A549 (cell line): ENCODE data around the gene CDK19. TPM values are rescaled to one million over a fixed set of nuclear protein-coding genes. Genes with fewer than 3 reads are reported as not detected.
"Not testable (repeated sequence)": the region's sequence is repeated elsewhere in the genome, so short reads cannot be mapped to it uniquely, and the experiment has no call there.

Experiments
- ATAC-seq, 2 experiments: fragments of 200-7000 bp in 1 of 2; fragments of >200 bp in 1 of 2; cut with Nextera tagmentation in 1 of 2; cut with Tn5 transposase in 1 of 2; 3 replicates each; pipeline versions ENCODE4 v1.8.0 to v1.9.1; 2018 to 2020; ENCODE audit warnings: mild to moderate bottlenecking in 1 of 2, moderate library complexity in 1 of 2
- CTCF ChIA-PET: fragments of 300-600 bp; sonication (Branson Sonifier 250); formaldehyde crosslinking; extraction: SDS; loops from one replicate; lab custom pipeline; 2021; ENCODE audit warnings: antibody characterized with exemption, inconsistent platforms; lab: Yijun Ruan, JAX
- POLR2A ChIA-PET: fragments of 350-600 bp; formaldehyde crosslinking; extraction: SDS; loops from one replicate; lab custom pipeline; 2021; ENCODE audit warnings: antibody characterized with exemption, inconsistent platforms; lab: Yijun Ruan, JAX
- DNase-seq, 2 experiments: peaks; one replicate each; pipeline versions ENCODE4 v3.0.0 to v3.0.0-alpha.2; 2011 to 2016; ENCODE audit warnings: low read depth in 1 of 2, low spot score in 1 of 2
- FAIRE-seq: peaks from 2 replicates; lab custom pipeline; 2011; peaks lifted over from hg19 to GRCh38; lab: Jason Lieb, UNC
- H3K27ac ChIP-seq, 2 experiments: fragments of >200 bp; sonication (Bioruptor Twin); formaldehyde crosslinking; 3 replicates each; pipeline ENCODE4 v1.5.1; 2016 to 2017
- H3K4me1 ChIP-seq: fragments of >200 bp; sonication (Bioruptor Twin); formaldehyde crosslinking; 3 replicates; pipeline ENCODE4 v1.6.1; 2016
- H3K4me2 ChIP-seq: fragments of >200 bp; sonication (Bioruptor Twin); formaldehyde crosslinking; 3 replicates; pipeline ENCODE4 v1.6.1; 2016
- H3K4me3 ChIP-seq: fragments of >200 bp; sonication (Bioruptor Twin); formaldehyde crosslinking; 3 replicates; pipeline ENCODE4 v1.5.1; 2016
- H3K9me3 ChIP-seq: fragments of >200 bp; sonication (Bioruptor Twin); formaldehyde crosslinking; 3 replicates; pipeline ENCODE4 v1.6.1; 2016
- CBX2 ChIP-seq: fragments of 200-600 bp; sonication (generic); IDR thresholded peaks from 2 replicates; pipeline ENCODE4 v1.6.1; 2016; ENCODE audit warnings: low read depth, mild to moderate bottlenecking, borderline replicate concordance
- CBX8 ChIP-seq: fragments of 200-600 bp; sonication (generic); IDR thresholded peaks from 2 replicates; pipeline ENCODE4 v1.6.1; 2016
- CHD4 ChIP-seq: fragments of 200-600 bp; sonication (generic); IDR thresholded peaks from 2 replicates; pipeline ENCODE4 v1.6.1; 2016; ENCODE audit warnings: antibody characterized with exemption, mild to moderate bottlenecking, borderline replicate concordance
- ELK1 ChIP-seq: fragments of 150-350 bp; IDR thresholded peaks from 2 replicates; pipeline ENCODE4 v1.6.1; 2014; ENCODE audit warnings: low read depth, mild to moderate bottlenecking, low read length
- ESRRA ChIP-seq: fragments of 150-350 bp; IDR thresholded peaks from 2 replicates; pipeline ENCODE4 v1.6.1; 2014; ENCODE audit warnings: mild to moderate bottlenecking, low read length, borderline replicate concordance
- FOSB ChIP-seq: fragments of 250-450 bp; sonication (Bioruptor Pico); IDR thresholded peaks from 2 replicates; pipeline ENCODE4 v1.5.0; 2020; ENCODE audit warnings: mild to moderate bottlenecking, moderate library complexity
- FOXS1 ChIP-seq: fragments of 250-450 bp; sonication (Bioruptor Pico); IDR thresholded peaks from 2 replicates; pipeline ENCODE4 v1.5.0; 2020; ENCODE audit warnings: mild to moderate bottlenecking, moderate library complexity
- HDAC2 ChIP-seq: fragments of 200-600 bp; sonication (generic); IDR thresholded peaks from 2 replicates; pipeline ENCODE4 v1.6.1; 2016
- HOXB13 ChIP-seq: fragments of 250-450 bp; sonication (Bioruptor Pico); IDR thresholded peaks from 2 replicates; pipeline ENCODE4 v1.5.0; 2020; ENCODE audit warnings: low read depth, mild to moderate bottlenecking, moderate library complexity
- HOXB5 ChIP-seq: fragments of 250-450 bp; sonication (Bioruptor Pico); IDR thresholded peaks from 2 replicates; pipeline ENCODE4 v1.5.0; 2020; ENCODE audit warnings: mild to moderate bottlenecking, moderate library complexity
- JUN ChIP-seq, 2 experiments: fragments of >200 bp; sonication (Bioruptor Twin); formaldehyde crosslinking; IDR thresholded peaks; 2 replicates in 1 of 2; 3 replicates in 1 of 2; pipeline ENCODE4 v1.6.1; 2016 to 2017
- KDM1A ChIP-seq: fragments of 200-600 bp; sonication (generic); IDR thresholded peaks from 2 replicates; pipeline ENCODE4 v1.6.1; 2016; ENCODE audit warnings: low read depth, mild to moderate bottlenecking
- KDM5A ChIP-seq: fragments of 200-600 bp; sonication (generic); IDR thresholded peaks from 2 replicates; pipeline ENCODE4 v1.6.1; 2016; ENCODE audit warnings: antibody characterized with exemption, mild to moderate bottlenecking
- RCOR1 ChIP-seq: fragments of 150-350 bp; IDR thresholded peaks from 2 replicates; pipeline ENCODE4 v1.6.1; 2014; ENCODE audit warnings: antibody characterized with exemption, low read length, low read depth
- REST ChIP-seq: fragments of 200-600 bp; sonication (generic); IDR thresholded peaks from 2 replicates; pipeline ENCODE4 v1.6.1; 2016; ENCODE audit warnings: antibody characterized with exemption, mild to moderate bottlenecking, moderate library complexity
- RFX5 ChIP-seq: fragments of 450-650 bp; IDR thresholded peaks from 2 replicates; pipeline ENCODE4 v1.7.1; 2014; ENCODE audit warnings: antibody characterized with exemption, mild to moderate bottlenecking, moderate library complexity
- USF2 ChIP-seq: fragments of 450-650 bp; IDR thresholded peaks from 2 replicates; pipeline ENCODE4 v1.6.1; 2014; ENCODE audit warnings: antibody characterized with exemption
- ZNF302 ChIP-seq: fragments of 250-450 bp; sonication (Bioruptor Pico); IDR thresholded peaks from 2 replicates; pipeline ENCODE4 v1.9.0; 2021; ENCODE audit warnings: inconsistent platforms, mild to moderate bottlenecking, moderate library complexity
- WGBS: methylation state at CpG from one replicate; pipeline ENCODE4 v1.1.6; 2017; ENCODE audit errors: missing lambda C conversion rate; 5-methylcytosine and 5-hydroxymethylcytosine counted together
- polyA plus RNA-seq, 4 experiments: library from polyadenylated mRNA; depleted of rRNA in 3 of 4; stranded (reverse); fragments of >200 nt; fragmentation: RNase III in 1 of 4; extraction: RNeasy Plus Mini Kit Qiagen cat#74134 plus additional on column Dnase treatment in 1 of 4; gene quantifications; 2 replicates in 3 of 4; 3 replicates in 1 of 4; pipeline ENCODE4 v1.2.3, GENCODE V29; 2011 to 2017

CDK19 gene
- polyA plus RNA-seq, 2 of the 4 experiments (the other 2 are of a cell fraction): 7.1 to 18.6 TPM

GRCh38 chr6:110720066-110720465 lies 95.2 kb downstream of the CDK19 start (continued):
- TF ChIP-seq KDM1A (no peak), HDAC2 (no peak), CBX8 (no peak), USF2 (no peak)

- H3K9me3 ChIP-seq, H3K4me3 ChIP-seq, ATAC-seq, CTCF ChIA-PET, FAIRE-seq, H3K4me2 ChIP-seq, H3K27ac ChIP-seq, POLR2A ChIA-PET, H3K4me1 ChIP-seq, DNase-seq: not testable (repeated sequence)
- WGBS: over 99% methylated on average over 6 of the region's 7 CpGs
Observed at GRCh38 chr6:110719601-110720000, 95.7 kb downstream of the CDK19 start.

GRCh38 chr6:110714143-110714542 lies 101.1 kb downstream of the CDK19 start:
- 87% methylated on average over 1 of the region's 1 CpG for WGBS
- H3K4me1 ChIP-seq: no peaks in the 10 kb centered on the region
- ChIA-PET POLR2A (no interaction called here), CTCF (no interaction called here)
- no peak overlapping the region for H3K4me3 ChIP-seq
- ATAC-seq (no peak), DNase-seq (no peak), FAIRE-seq (no peak)
- TF ChIP-seq RFX5: no peak
- TF ChIP-seq USF2: no peak
- TF ChIP-seq ELK1: no peak
- TF ChIP-seq ESRRA: no peak
- TF ChIP-seq RCOR1: no peak
- no peak for TF ChIP-seq JUN (IDR thresholded peaks at IDR 0.05)
- TF ChIP-seq CHD4: no peak
- TF ChIP-seq HOXB5 (CRISPR knock-in tag): no peak
- no peak for TF ChIP-seq FOXS1 (CRISPR knock-in tag)
- no peak for TF ChIP-seq ZNF302
- TF ChIP-seq HOXB13: no peak
- TF ChIP-seq FOSB: no peak
- no peak for TF ChIP-seq KDM5A
- no peak for TF ChIP-seq CBX2
- no peak for TF ChIP-seq REST
- no peak overlapping the region for H3K27ac ChIP-seq
- H3K4me2 ChIP-seq: no peak overlapping the region
- no peaks in the 10 kb centered on the region for H3K9me3 ChIP-seq
